ENCODE measurements around the gene PGF. TPM values are rescaled to one million over a fixed set of nuclear protein-coding genes. Genes with fewer than 3 reads are reported as not detected.

The PGF gene
- total RNA-seq, 1 experiment from 2014 or later, result 6.4 TPM

DNA sequence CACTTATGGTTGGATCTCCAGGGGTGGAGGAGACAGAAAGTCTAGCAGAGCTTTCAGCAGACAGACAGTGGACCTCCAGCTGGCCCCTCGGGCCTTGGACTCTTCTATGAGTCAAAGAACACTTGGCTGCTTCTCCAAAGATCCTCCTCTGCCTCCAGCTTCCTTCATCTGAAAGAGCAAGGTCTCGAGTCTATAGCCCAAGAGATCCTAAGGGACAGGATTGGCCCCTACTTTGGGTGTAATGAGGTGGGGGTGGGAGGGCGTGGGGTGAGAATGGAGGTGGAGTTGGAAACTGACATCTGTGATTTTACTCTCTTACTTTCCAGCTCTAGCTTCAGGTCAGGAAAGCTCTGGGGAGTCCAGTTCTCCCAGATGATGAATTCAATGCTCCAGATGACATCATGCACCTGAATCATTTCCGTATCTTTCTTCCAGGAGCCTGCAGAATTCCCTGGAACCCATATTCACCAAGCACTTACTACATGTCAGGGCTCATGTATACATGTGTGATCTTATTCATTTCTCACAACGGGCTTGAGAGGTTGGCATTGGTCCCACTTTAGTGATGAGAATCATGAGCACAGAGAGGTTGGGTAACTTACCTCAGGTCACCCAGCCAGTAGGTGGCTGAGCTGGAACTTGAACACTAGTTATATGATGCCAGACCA lies 10.2 kb upstream of the PGF start:
- Histone ChIP-seq H3K79me2 (ENCODE audit: insufficient read depth, low read length) (no peaks in the 10 kb centered on the region), H3K27ac (ENCODE audit: low read depth, low read length) (no peak overlapping the region), H3K36me3 (ENCODE audit: control insufficient read depth in 1 of 2, insufficient read depth in 2 of 2, low read length in 2 of 2) (no peaks in the 10 kb centered on the region), H3K9me3 (ENCODE audit: control insufficient read depth in 1 of 2, insufficient read depth in 1 of 2, low read depth in 1 of 2, low read length in 2 of 2) (no peaks in the 10 kb centered on the region), H4K20me1 (ENCODE audit: insufficient read depth) (no peaks in the 10 kb centered on the region), H3K27me3 (ENCODE audit: insufficient read depth, low read length) (no peaks in the 10 kb centered on the region), H2AFZ (ENCODE audit: low read depth, low read length, poor library complexity, severe bottlenecking) (no peak overlapping the region), H3K9me2 (ENCODE audit: insufficient read depth) (no peaks in the 10 kb centered on the region), H3K4me3 (replicated peaks in 1 of 2; ENCODE audit: low read depth in 1 of 2, low read length in 2 of 2) (no peak overlapping the region), H3K4me2 (ENCODE audit: low read length) (no peak overlapping the region), H3K4me1 (ENCODE audit: control insufficient read depth in 1 of 2, insufficient read depth in 2 of 2, low read length in 2 of 2) (no peaks in the 10 kb centered on the region), H3K9ac (ENCODE audit: low read length) (no peak overlapping the region)
- DNase-seq (ENCODE audit: low read depth, low spot score) (no peak), ATAC-seq (no peak)
- POLR2A ChIA-PET, result interaction anchor here (1.7 kb wide), 1 partner anchor 11 kb away, joined by 8 read pairs; the partner anchor contains the start of gene PGF
- intact Hi-C loops (cut with micrococcal nuclease), result no loop called here
- BruUV-seq (replicated peaks), result no TSS peak
- no peak for TF ChIP-seq EGR1 (IDR thresholded peaks at IDR 0.05; ENCODE audit: low read depth)
- TF ChIP-seq ZNF274 (IDR thresholded peaks at IDR 0.05; ENCODE audit: low read depth, low read length), result no peak
- TF ChIP-seq, protein P1, sequence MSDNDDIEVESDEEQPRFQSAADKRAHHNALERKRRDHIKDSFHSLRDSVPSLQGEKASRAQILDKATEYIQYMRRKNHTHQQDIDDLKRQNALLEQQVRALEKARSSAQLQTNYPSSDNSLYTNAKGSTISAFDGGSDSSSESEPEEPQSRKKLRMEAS (IDR thresholded peaks at IDR 0.05), result no peak
- TF ChIP-seq, protein P2, sequence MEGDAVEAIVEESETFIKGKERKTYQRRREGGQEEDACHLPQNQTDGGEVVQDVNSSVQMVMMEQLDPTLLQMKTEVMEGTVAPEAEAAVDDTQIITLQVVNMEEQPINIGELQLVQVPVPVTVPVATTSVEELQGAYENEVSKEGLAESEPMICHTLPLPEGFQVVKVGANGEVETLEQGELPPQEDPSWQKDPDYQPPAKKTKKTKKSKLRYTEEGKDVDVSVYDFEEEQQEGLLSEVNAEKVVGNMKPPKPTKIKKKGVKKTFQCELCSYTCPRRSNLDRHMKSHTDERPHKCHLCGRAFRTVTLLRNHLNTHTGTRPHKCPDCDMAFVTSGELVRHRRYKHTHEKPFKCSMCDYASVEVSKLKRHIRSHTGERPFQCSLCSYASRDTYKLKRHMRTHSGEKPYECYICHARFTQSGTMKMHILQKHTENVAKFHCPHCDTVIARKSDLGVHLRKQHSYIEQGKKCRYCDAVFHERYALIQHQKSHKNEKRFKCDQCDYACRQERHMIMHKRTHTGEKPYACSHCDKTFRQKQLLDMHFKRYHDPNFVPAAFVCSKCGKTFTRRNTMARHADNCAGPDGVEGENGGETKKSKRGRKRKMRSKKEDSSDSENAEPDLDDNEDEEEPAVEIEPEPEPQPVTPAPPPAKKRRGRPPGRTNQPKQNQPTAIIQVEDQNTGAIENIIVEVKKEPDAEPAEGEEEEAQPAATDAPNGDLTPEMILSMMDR (IDR thresholded peaks at IDR 0.05 in 2 of 3, conservative IDR thresholded peaks at IDR 0.05 in 1 of 3; ENCODE audit: borderline replicate concordance in 1 of 3, insufficient read depth in 1 of 3, low read depth in 2 of 3, low read length in 2 of 3), result no peak
- TF ChIP-seq YY1 (IDR thresholded peaks at IDR 0.05; ENCODE audit: extremely low read depth, insufficient replicate concordance, low read depth, low read length), result no peak
- TF ChIP-seq, protein P3, sequence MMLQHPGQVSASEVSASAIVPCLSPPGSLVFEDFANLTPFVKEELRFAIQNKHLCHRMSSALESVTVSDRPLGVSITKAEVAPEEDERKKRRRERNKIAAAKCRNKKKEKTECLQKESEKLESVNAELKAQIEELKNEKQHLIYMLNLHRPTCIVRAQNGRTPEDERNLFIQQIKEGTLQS (IDR thresholded peaks at IDR 0.05), result no peak
- no peak for TF ChIP-seq EZH2 (IDR thresholded peaks at IDR 0.05)
- RAD21 ChIA-PET (ENCODE audit: low non-redundant PET in 1 of 2, low total read pairs in 2 of 2, uncharacterized antibody in 2 of 2, unreplicated experiment in 2 of 2), result no interaction called here
- CTCF ChIA-PET, result interaction anchor here (1.3 to 1.4 kb wide), 2 partner anchors 19 to 21 kb away, joined by 4 to 5 read pairs; no protein-coding TSS in a partner anchor
